ENCODE measurements around the gene GPR39. TPM values are rescaled to one million over a fixed set of nuclear protein-coding genes. Genes with fewer than 3 reads are reported as not detected.

The GPR39 gene
- polyA plus RNA-seq, 1 donor from 2014 or later: 1.1 TPM

DNA sequence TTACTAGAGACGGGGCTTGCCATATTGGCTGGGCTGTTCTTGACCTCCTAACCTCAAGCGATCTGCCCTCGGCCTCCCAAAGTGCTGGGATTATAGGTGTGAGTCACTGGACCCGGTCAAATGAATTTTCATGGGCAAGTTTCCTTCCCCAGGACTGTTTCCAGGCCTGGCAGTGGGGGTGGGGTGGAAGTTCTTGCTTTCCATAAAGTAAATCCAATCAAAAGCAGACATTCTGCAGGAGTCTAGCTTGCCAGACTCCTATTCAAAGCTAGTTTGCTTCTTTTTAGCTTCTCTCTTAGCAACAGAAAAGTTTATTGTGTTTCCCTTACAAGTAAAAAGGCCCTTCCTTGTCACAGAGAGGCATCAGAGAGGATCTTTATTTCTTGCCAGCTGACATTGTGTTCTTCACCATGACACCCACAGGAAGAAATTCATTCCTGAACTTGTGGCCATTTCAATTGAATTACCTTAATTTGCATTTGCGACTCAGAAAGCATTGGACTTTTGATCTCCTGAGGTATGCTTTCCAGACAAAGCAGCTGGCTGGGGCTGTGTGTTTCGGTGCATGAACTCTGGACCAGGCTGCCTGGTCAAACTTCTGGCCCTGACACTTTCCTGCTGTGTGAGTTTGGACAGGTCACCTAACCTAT lies 215.5 kb downstream of the GPR39 start (continued):
- TF ChIP-seq TAF1 (IDR thresholded peaks at IDR 0.05; ENCODE audit: low read depth) (no peak), EP300 (conservative IDR thresholded peaks at IDR 0.05; ENCODE audit: poor library complexity, severe bottlenecking) (no peak)

DNA sequence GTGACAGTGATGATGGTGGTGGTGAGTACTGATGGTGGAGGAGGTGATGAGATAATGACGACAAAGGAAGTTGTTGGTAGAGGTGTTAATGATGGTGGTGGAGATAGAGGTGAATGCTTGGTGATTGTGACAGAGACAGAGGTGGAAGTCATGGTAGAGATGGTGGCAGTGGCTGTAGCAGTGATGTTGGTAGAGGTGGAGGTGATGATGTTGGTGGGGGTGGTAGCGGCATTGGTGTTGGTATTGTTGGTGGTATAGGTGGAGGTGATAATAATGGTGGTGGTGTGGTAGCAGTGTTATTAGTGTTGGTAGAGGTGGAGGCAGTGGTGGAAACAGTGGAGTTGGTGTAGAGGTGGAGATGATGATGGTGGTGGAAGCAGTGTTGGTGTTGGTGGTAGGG lies 217.0 kb downstream of the GPR39 start:
- Histone ChIP-seq H3K4me2 (ENCODE audit: low read length) (no peak overlapping the region), H3K79me2 (replicated peaks; ENCODE audit: insufficient read depth, low read length) (no peaks in the 10 kb centered on the region), H3K36me3 (ENCODE audit: insufficient read depth, low read length) (no peaks in the 10 kb centered on the region), H4K20me1 (ENCODE audit: insufficient read depth) (no peaks in the 10 kb centered on the region), H2AFZ (ENCODE audit: low read depth, low read length) (no peak overlapping the region), H3K27ac (ENCODE audit: low read length) (no peak overlapping the region), H3F3A (ENCODE audit: insufficient read depth, low read length, poor library complexity, severe bottlenecking) (no peaks in the 10 kb centered on the region), H3K9me3 (ENCODE audit: low read length) (no peaks in the 10 kb centered on the region), H3K9me2 (ENCODE audit: insufficient read depth, low read length) (no peaks in the 10 kb centered on the region), H3K4me3 (ENCODE audit: low read length) (no peak overlapping the region), H3K9ac (ENCODE audit: low read length) (no peak overlapping the region), H3K27me3 (ENCODE audit: insufficient read depth, low read depth, low read length) (no peaks in the 10 kb centered on the region)
- TF ChIP-seq, protein P1, sequence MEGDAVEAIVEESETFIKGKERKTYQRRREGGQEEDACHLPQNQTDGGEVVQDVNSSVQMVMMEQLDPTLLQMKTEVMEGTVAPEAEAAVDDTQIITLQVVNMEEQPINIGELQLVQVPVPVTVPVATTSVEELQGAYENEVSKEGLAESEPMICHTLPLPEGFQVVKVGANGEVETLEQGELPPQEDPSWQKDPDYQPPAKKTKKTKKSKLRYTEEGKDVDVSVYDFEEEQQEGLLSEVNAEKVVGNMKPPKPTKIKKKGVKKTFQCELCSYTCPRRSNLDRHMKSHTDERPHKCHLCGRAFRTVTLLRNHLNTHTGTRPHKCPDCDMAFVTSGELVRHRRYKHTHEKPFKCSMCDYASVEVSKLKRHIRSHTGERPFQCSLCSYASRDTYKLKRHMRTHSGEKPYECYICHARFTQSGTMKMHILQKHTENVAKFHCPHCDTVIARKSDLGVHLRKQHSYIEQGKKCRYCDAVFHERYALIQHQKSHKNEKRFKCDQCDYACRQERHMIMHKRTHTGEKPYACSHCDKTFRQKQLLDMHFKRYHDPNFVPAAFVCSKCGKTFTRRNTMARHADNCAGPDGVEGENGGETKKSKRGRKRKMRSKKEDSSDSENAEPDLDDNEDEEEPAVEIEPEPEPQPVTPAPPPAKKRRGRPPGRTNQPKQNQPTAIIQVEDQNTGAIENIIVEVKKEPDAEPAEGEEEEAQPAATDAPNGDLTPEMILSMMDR (IDR thresholded peaks at IDR 0.05; ENCODE audit: poor library complexity, severe bottlenecking): no peak
- no peak for TF ChIP-seq POLR2AphosphoS5 (IDR thresholded peaks at IDR 0.05)
- no peak for TF ChIP-seq EZH2 (IDR thresholded peaks at IDR 0.05; ENCODE audit: borderline replicate concordance, insufficient read depth, low read length, poor library complexity, severe bottlenecking)
- no peak for TF ChIP-seq SMC3 (conservative IDR thresholded peaks at IDR 0.05; ENCODE audit: poor library complexity)
- no peak for TF ChIP-seq TAF1 (IDR thresholded peaks at IDR 0.05; ENCODE audit: low read depth)
- no peak for TF ChIP-seq EP300 (conservative IDR thresholded peaks at IDR 0.05; ENCODE audit: poor library complexity, severe bottlenecking)

DNA sequence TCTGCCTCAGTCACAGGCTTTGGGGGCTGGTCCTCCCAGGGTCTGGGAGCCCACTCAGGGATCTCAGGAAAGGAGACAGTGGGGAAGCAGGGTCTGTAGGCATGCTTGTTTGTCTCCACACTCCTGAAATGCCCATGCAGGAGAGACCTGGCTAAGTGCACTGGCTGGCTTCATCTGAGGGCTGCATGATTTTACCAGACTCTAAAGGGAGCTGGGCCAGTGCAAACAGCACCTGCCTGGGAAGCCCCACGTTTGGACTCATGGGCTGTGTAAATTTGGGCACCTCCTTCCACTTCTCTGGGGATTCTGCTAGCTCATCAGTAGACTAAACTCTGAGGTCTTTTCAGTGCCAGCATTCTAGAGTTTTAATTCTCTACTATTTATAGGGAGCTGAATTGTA lies 219.7 kb downstream of the GPR39 start:
- H3K36me3 ChIP-seq (ENCODE audit: insufficient read depth, low read length): no peaks in the 10 kb centered on the region
- no peaks in the 10 kb centered on the region for H3K9me3 ChIP-seq (ENCODE audit: low read length)
- no peak overlapping the region for H3K4me3 ChIP-seq (ENCODE audit: low read length)
- no peak overlapping the region for H2AFZ ChIP-seq (ENCODE audit: low read depth, low read length)
- no peak overlapping the region for H3K27ac ChIP-seq (ENCODE audit: low read length)
- no peak overlapping the region for H3K9ac ChIP-seq (ENCODE audit: low read length)
- no peaks in the 10 kb centered on the region for H3K9me2 ChIP-seq (ENCODE audit: insufficient read depth, low read length)
- H3F3A ChIP-seq (ENCODE audit: insufficient read depth, low read length, poor library complexity, severe bottlenecking): no peaks in the 10 kb centered on the region
- no peak for TF ChIP-seq MXI1 (conservative IDR thresholded peaks at IDR 0.05; ENCODE audit: poor library complexity, severe bottlenecking)
- TF ChIP-seq POLR2AphosphoS5 (IDR thresholded peaks at IDR 0.05): no peak
- no peak for TF ChIP-seq TAF1 (IDR thresholded peaks at IDR 0.05; ENCODE audit: low read depth)
- no peak for TF ChIP-seq RAD21 (conservative IDR thresholded peaks at IDR 0.05)
- no peak for TF ChIP-seq SMC3 (conservative IDR thresholded peaks at IDR 0.05; ENCODE audit: poor library complexity)
- TF ChIP-seq, protein P2, sequence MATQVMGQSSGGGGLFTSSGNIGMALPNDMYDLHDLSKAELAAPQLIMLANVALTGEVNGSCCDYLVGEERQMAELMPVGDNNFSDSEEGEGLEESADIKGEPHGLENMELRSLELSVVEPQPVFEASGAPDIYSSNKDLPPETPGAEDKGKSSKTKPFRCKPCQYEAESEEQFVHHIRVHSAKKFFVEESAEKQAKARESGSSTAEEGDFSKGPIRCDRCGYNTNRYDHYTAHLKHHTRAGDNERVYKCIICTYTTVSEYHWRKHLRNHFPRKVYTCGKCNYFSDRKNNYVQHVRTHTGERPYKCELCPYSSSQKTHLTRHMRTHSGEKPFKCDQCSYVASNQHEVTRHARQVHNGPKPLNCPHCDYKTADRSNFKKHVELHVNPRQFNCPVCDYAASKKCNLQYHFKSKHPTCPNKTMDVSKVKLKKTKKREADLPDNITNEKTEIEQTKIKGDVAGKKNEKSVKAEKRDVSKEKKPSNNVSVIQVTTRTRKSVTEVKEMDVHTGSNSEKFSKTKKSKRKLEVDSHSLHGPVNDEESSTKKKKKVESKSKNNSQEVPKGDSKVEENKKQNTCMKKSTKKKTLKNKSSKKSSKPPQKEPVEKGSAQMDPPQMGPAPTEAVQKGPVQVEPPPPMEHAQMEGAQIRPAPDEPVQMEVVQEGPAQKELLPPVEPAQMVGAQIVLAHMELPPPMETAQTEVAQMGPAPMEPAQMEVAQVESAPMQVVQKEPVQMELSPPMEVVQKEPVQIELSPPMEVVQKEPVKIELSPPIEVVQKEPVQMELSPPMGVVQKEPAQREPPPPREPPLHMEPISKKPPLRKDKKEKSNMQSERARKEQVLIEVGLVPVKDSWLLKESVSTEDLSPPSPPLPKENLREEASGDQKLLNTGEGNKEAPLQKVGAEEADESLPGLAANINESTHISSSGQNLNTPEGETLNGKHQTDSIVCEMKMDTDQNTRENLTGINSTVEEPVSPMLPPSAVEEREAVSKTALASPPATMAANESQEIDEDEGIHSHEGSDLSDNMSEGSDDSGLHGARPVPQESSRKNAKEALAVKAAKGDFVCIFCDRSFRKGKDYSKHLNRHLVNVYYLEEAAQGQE (IDR thresholded peaks at IDR 0.05; ENCODE audit: borderline replicate concordance): no peak
- TF ChIP-seq EZH2 (IDR thresholded peaks at IDR 0.05; ENCODE audit: borderline replicate concordance, insufficient read depth, low read length, poor library complexity, severe bottlenecking): no peak
- no peak for TF ChIP-seq EP300 (conservative IDR thresholded peaks at IDR 0.05; ENCODE audit: poor library complexity, severe bottlenecking)
- TF ChIP-seq, protein P1 (IDR thresholded peaks at IDR 0.05; ENCODE audit: poor library complexity, severe bottlenecking): no peak
- no peaks in the 10 kb centered on the region for H4K20me1 ChIP-seq (ENCODE audit: insufficient read depth)
- H3K4me2 ChIP-seq (ENCODE audit: low read length): no peak overlapping the region
- no peaks in the 10 kb centered on the region for H3K79me2 ChIP-seq (replicated peaks; ENCODE audit: insufficient read depth, low read length)
- H3K27me3 ChIP-seq (ENCODE audit: insufficient read depth, low read depth, low read length): no peaks in the 10 kb centered on the region
